Trophoblast cell (in vitro differentiated cells and primary cell): ENCODE measurements around the gene IFI44.

Source experiments
- DNase-seq, 2 donors: peaks; one replicate each; pipeline ENCODE4 v3.0.0-alpha.2; 2016
- H2AFZ ChIP-seq: 2 replicates; pipeline ENCODE4 v1.6.1; 2013; ENCODE audit warnings: low read length, moderate library complexity, mild to moderate bottlenecking; ENCODE audit not compliant: insufficient read depth, poor library complexity
- H2AK5ac ChIP-seq: 2 replicates; pipeline ENCODE4 v1.6.1; 2013; ENCODE audit warnings: mild to moderate bottlenecking, low read length
- H2BK120ac ChIP-seq: 2 replicates; pipeline ENCODE4 v1.6.1; 2013; ENCODE audit warnings: low read length, mild to moderate bottlenecking, moderate library complexity; ENCODE audit not compliant: insufficient read depth, poor library complexity
- H2BK12ac ChIP-seq: 2 replicates; pipeline ENCODE4 v1.6.1; 2013; ENCODE audit warnings: mild to moderate bottlenecking, low read length, moderate library complexity
- H2BK5ac ChIP-seq: 2 replicates; pipeline ENCODE4 v1.6.1; 2013; ENCODE audit warnings: low read length, low read depth, moderate library complexity, mild to moderate bottlenecking; ENCODE audit not compliant: poor library complexity
- H3K14ac ChIP-seq: 2 replicates; pipeline ENCODE4 v1.6.1; 2013; ENCODE audit warnings: mild to moderate bottlenecking, low read length
- H3K18ac ChIP-seq: 2 replicates; pipeline ENCODE4 v1.6.1; 2013; ENCODE audit warnings: mild to moderate bottlenecking, low read length
- H3K23ac ChIP-seq: 2 replicates; pipeline ENCODE4 v1.6.1; 2013; ENCODE audit warnings: low read length
- H3K27ac ChIP-seq: 2 replicates; pipeline ENCODE4 v1.5.1; 2013; ENCODE audit warnings: low read depth, mild to moderate bottlenecking, inconsistent platforms, low read length, moderate library complexity
- H3K27me3 ChIP-seq: 2 replicates; pipeline ENCODE4 v1.6.1; 2013; ENCODE audit warnings: inconsistent platforms, mild to moderate bottlenecking, low read length, moderate library complexity; ENCODE audit not compliant: insufficient read depth
- H3K36me3 ChIP-seq, 2 experiments: 1 replicate in 1 of 2; 2 replicates in 1 of 2; pipeline ENCODE4 v1.6.1; 2013; ENCODE audit warnings: low read length in 2 of 2, mild to moderate bottlenecking in 2 of 2, moderate library complexity in 1 of 2; ENCODE audit not compliant: insufficient read depth in 2 of 2, control insufficient read depth in 1 of 2
- H3K4ac ChIP-seq: 2 replicates; pipeline ENCODE4 v1.6.1; 2013; ENCODE audit warnings: low read depth, mild to moderate bottlenecking, low read length, moderate library complexity
- H3K4me1 ChIP-seq, 2 experiments: 1 replicate in 1 of 2; 2 replicates in 1 of 2; pipeline ENCODE4 v1.6.1; 2013; ENCODE audit warnings: low read length in 2 of 2, mild to moderate bottlenecking in 2 of 2, moderate library complexity in 1 of 2; ENCODE audit not compliant: insufficient read depth in 2 of 2, control insufficient read depth in 1 of 2
- H3K4me2 ChIP-seq: 2 replicates; pipeline ENCODE4 v1.6.1; 2013; ENCODE audit warnings: inconsistent platforms, mild to moderate bottlenecking, low read length, moderate library complexity
- H3K4me3 ChIP-seq: 2 replicates; pipeline ENCODE4 v1.5.1; 2013; ENCODE audit warnings: mild to moderate bottlenecking, low read depth, low read length, inconsistent platforms
- H3K79me1 ChIP-seq: one replicate; pipeline ENCODE4 v1.6.1; 2013; ENCODE audit warnings: low read length
- H3K79me2 ChIP-seq: 2 replicates; pipeline ENCODE4 v1.6.1; 2013; ENCODE audit warnings: low read length, mild to moderate bottlenecking; ENCODE audit not compliant: control insufficient read depth, insufficient read depth, poor library complexity
- H3K9ac ChIP-seq: 2 replicates; pipeline ENCODE4 v1.6.1; 2013; ENCODE audit warnings: mild to moderate bottlenecking, low read length
- H3K9me3 ChIP-seq: 2 replicates; pipeline ENCODE4 v1.6.1; 2013; ENCODE audit warnings: low read depth, mild to moderate bottlenecking, control low read depth, inconsistent platforms, low read length; ENCODE audit not compliant: insufficient read depth
- H4K12ac ChIP-seq: 2 replicates; pipeline ENCODE4 v1.6.1; 2013; ENCODE audit warnings: low read depth, mild to moderate bottlenecking, low read length, moderate library complexity
- H4K8ac ChIP-seq: 2 replicates; pipeline ENCODE4 v1.6.1; 2013; ENCODE audit warnings: low read depth, mild to moderate bottlenecking, low read length, moderate library complexity
- H4K91ac ChIP-seq: one replicate; pipeline ENCODE4 v1.6.1; 2013; ENCODE audit warnings: low read depth, mild to moderate bottlenecking, low read length, moderate library complexity
- WGBS: extraction: QIAGEN DNeasy Blood & Tissue Kit; methylation state at CpG from one replicate; pipeline ENCODE4 v1.1.7; 2013; ENCODE audit warnings: missing lambda C conversion rate; ENCODE audit not compliant: insufficient read length, insufficient coverage; ENCODE audit errors: extremely low coverage; 5-methylcytosine and 5-hydroxymethylcytosine counted together

IFI44 gene

GRCh38 chr1:78667939-78668338 is 18.3 kb downstream of the IFI44 start:
- no peak overlapping the region for H3K18ac ChIP-seq
- H4K12ac ChIP-seq = no peak overlapping the region
- H3K27me3 ChIP-seq = no peaks in the 10 kb centered on the region
- H4K8ac ChIP-seq = no peak overlapping the region
- H2BK5ac ChIP-seq = no peak overlapping the region
- no peak overlapping the region for H2BK120ac ChIP-seq
- no peak overlapping the region for H2BK12ac ChIP-seq
- H3K27ac ChIP-seq = no peak overlapping the region
- peaks cover 2% of the 10 kb centered on the region for H3K9me3 ChIP-seq
- H3K23ac ChIP-seq = no peak overlapping the region
- H3K4ac ChIP-seq = no peak overlapping the region
- WGBS = no CpG with 5 or more reads among the region's 1 CpG
- H3K9ac ChIP-seq = no peak overlapping the region
- no peak overlapping the region for H4K91ac ChIP-seq
- no peak overlapping the region for H2AFZ ChIP-seq
- H3K4me2 ChIP-seq = no peak overlapping the region
- no peak for DNase-seq
- H3K4me1 ChIP-seq = no peaks in the 10 kb centered on the region
- no peak overlapping the region for H3K14ac ChIP-seq
- H2AK5ac ChIP-seq = no peak overlapping the region
- no peaks in the 10 kb centered on the region for H3K79me2 ChIP-seq
- H3K4me3 ChIP-seq = no peak overlapping the region
- H3K79me1 ChIP-seq = no peaks in the 10 kb centered on the region
- no peaks in the 10 kb centered on the region for H3K36me3 ChIP-seq

DNA sequence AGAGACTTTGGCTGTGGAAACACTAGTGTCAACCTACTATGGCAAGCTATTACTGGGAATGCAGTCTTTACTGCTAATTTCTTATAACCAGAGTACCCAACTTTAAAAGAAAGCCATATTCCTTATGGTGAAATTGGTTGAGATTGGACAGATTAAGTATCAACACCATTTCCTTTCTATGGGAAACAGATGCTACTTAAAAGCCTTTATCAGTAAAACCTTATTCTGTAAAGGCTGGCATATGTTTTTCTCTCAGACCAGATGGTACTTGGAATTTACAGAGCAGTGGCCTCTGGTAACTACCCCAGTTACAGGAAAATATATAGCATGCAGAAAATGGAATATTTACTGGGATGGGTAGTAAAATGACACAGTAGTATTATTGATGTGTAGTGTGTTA is 18.8 kb downstream of the IFI44 start:
- Histone ChIP-seq H2BK12ac (no peak overlapping the region), H4K91ac (no peak overlapping the region), H3K4me3 (no peak overlapping the region), H3K23ac (no peak overlapping the region), H2BK120ac (no peak overlapping the region), H2BK5ac (no peak overlapping the region), H3K4me1 (no peaks in the 10 kb centered on the region), H2AK5ac (no peak overlapping the region), H3K9ac (no peak overlapping the region), H3K18ac (no peak overlapping the region), H4K8ac (no peak overlapping the region), H3K4ac (no peak overlapping the region), H3K27ac (no peak overlapping the region), H2AFZ (no peak overlapping the region), H3K14ac (no peak overlapping the region), H3K36me3 (no peaks in the 10 kb centered on the region), H3K79me1 (no peaks in the 10 kb centered on the region), H3K9me3 (peaks cover 2% of the 10 kb centered on the region), H3K79me2 (no peaks in the 10 kb centered on the region), H3K27me3 (no peaks in the 10 kb centered on the region), H3K4me2 (no peak overlapping the region), H4K12ac (no peak overlapping the region)
- DNase-seq = no peak

GRCh38 chr1:78672428-78672827 is 22.8 kb downstream of the IFI44 start:
- Histone ChIP-seq H2BK5ac (no peak overlapping the region), H2BK12ac (no peak overlapping the region), H3K79me2 (no peaks in the 10 kb centered on the region), H3K9me3 (no peaks in the 10 kb centered on the region), H3K4me2 (no peak overlapping the region), H3K23ac (no peak overlapping the region), H3K9ac (no peak overlapping the region), H3K79me1 (no peaks in the 10 kb centered on the region), H3K27me3 (no peaks in the 10 kb centered on the region), H4K8ac (no peak overlapping the region), H3K14ac (no peak overlapping the region), H4K91ac (no peak overlapping the region), H3K4me1 (no peaks in the 10 kb centered on the region), H2BK120ac (no peak overlapping the region), H4K12ac (no peak overlapping the region), H2AK5ac (no peak overlapping the region), H2AFZ (no peak overlapping the region), H3K36me3 (no peaks in the 10 kb centered on the region), H3K27ac (no peak overlapping the region), H3K4ac (no peak overlapping the region), H3K18ac (no peak overlapping the region), H3K4me3 (no peak overlapping the region)
- peak; percentile 24 to 47 for DNase-seq
- no CpG with 5 or more reads among the region's 1 CpG for WGBS

GRCh38 chr1:78673120-78673519 is 23.5 kb downstream of the IFI44 start:
- WGBS = no CpG with 5 or more reads among the region's 5 CpGs
- peak in 1 of 2 donors; percentile 43 for DNase-seq

More at GRCh38 chr1:78673120-78673519, 23.5 kb downstream of the IFI44 start:
- H3K79me2 ChIP-seq = no peaks in the 10 kb centered on the region
- H3K4ac ChIP-seq = no peak overlapping the region
- no peaks in the 10 kb centered on the region for H3K36me3 ChIP-seq
- no peak overlapping the region for H2BK12ac ChIP-seq
- H3K4me2 ChIP-seq = no peak overlapping the region
- no peak overlapping the region for H3K9ac ChIP-seq
- H3K4me3 ChIP-seq = no peak overlapping the region
- H3K18ac ChIP-seq = no peak overlapping the region
- H3K79me1 ChIP-seq = no peaks in the 10 kb centered on the region
- no peak overlapping the region for H3K23ac ChIP-seq
- H2AFZ ChIP-seq = no peak overlapping the region
- no peaks in the 10 kb centered on the region for H3K4me1 ChIP-seq
- no peak overlapping the region for H4K8ac ChIP-seq
- H2BK120ac ChIP-seq = no peak overlapping the region
- no peak overlapping the region for H3K14ac ChIP-seq
- H2BK5ac ChIP-seq = no peak overlapping the region
- no peak overlapping the region for H3K27ac ChIP-seq
- H3K27me3 ChIP-seq = no peaks in the 10 kb centered on the region
- no peaks in the 10 kb centered on the region for H3K9me3 ChIP-seq
- no peak overlapping the region for H2AK5ac ChIP-seq
- H4K91ac ChIP-seq = no peak overlapping the region
- no peak overlapping the region for H4K12ac ChIP-seq
